IPS-15b (cell line): ENCODE results near the gene CFAP70.

Source experiments
- H3K27me3 ChIP-seq: one replicate; pipeline ENCODE4 v1.6.1; 2013; ENCODE audit warnings: low read length; ENCODE audit not compliant: control insufficient read depth, insufficient read depth
- H3K36me3 ChIP-seq: one replicate; pipeline ENCODE4 v1.6.1; 2013; ENCODE audit warnings: low read length; ENCODE audit not compliant: control insufficient read depth, insufficient read depth
- H3K4me1 ChIP-seq: one replicate; pipeline ENCODE4 v1.6.1; 2013; ENCODE audit warnings: mild to moderate bottlenecking, low read length; ENCODE audit not compliant: control insufficient read depth, insufficient read depth
- H3K4me3 ChIP-seq: one replicate; pipeline ENCODE4 v1.5.1; 2013; ENCODE audit warnings: low read depth, low read length
- H3K9ac ChIP-seq: one replicate; pipeline ENCODE4 v1.6.1; 2013; ENCODE audit warnings: low read depth, mild to moderate bottlenecking, low read length
- H3K9me3 ChIP-seq: one replicate; pipeline ENCODE4 v1.6.1; 2013; ENCODE audit warnings: mild to moderate bottlenecking, low read length; ENCODE audit not compliant: control insufficient read depth, insufficient read depth

CFAP70 gene

GRCh38 chr10:73248259-73248724, 110.4 kb downstream of the CFAP70 start:
- Histone ChIP-seq H3K4me3 (peak overlapping the region; percentile 93), H3K9me3 (no peaks in the 10 kb centered on the region), H3K4me1 (peaks cover 13% of the 10 kb centered on the region), H3K36me3 (peaks cover 9% of the 10 kb centered on the region), H3K9ac (no peak overlapping the region), H3K27me3 (no peaks in the 10 kb centered on the region)

DNA sequence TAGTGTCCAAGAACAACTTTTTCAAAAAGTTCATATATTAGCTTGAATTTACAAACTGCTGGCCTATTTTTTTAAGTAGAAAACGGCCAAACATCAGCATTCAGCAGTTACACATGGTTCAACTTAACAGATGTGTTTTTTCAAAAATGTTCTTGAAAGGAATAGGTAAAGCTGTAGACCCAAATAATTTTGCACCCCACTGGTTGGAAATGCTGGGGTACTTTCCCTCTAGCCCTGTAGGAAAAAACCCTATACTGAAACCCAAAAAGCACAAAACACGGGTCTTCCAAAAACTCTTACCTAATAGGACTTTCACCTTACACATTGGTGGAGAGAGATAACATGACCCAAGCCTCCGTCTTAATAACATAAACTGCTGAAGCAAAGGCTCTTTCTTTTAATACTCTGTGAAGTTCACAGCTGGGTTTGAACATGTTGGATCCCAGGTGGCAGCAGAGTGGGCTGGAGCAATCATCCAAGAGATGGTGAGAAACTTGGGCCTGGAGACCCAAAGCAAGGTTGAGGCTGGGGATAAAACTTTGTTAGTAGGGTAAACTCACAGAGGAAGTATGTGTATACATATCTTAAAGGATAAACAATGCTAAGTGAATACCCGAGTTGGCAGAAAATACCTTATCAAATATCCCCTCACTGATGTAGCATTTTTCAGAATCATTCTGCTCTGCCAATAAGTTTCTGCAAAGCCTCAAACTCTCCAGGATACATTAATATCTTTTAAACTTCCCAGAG, 111.0 kb downstream of the CFAP70 start:
- peaks cover 9% of the 10 kb centered on the region for H3K36me3 ChIP-seq
- peaks cover 13% of the 10 kb centered on the region for H3K4me1 ChIP-seq
- H3K4me3 ChIP-seq: peak overlapping the region; percentile 93
- H3K9me3 ChIP-seq: no peaks in the 10 kb centered on the region
- H3K27me3 ChIP-seq: no peaks in the 10 kb centered on the region
- peak overlapping the region; percentile 83 for H3K9ac ChIP-seq

DNA sequence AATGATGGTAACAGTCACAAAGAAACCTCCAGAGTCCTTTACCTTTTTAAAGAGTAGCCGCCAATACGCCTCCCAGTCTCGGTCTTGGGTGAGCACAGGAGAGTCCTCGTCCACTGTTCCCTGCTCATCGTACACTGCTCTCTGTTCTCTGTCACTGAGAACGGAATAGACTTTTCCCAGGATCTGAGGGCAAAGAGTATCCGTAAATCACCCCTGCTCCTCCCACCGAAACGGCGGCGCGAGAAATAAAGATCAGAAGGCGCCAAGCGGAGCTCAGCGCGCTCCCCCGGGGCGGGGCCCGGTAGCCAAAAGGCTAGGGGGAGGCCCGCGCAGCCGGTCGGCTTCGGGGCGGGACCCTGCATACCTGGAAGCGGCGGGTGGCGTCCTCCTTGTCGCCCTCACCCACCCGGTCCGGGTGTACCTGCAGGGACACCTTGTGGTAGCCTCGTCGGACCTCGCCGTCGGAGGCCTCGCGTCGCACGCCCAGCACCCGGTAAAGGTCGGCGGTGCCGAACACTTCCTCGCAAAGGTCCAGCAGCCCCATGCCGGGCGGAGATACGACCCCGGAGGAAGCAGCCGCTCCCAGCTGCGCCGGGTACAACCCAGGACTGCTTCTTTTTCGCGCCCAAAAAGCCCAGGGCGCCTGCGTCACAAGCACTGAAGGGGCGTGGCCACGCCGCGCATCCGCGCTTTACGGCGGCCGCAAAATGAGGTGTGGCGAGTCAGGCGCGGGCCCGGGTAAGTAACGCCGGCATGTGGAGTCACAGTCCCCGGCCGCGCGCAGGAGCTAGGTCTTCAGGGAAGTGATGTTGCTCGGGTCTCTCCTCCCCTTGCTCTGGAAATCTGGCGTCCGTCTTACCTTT, 111.8 kb downstream of the CFAP70 start, which contains the start of gene DNAJC9:
Gene DNAJC9 (minus strand): TSS at position 610 of the 863 bp plus-strand sequence. CDS start 66 bp downstream, at position 544.
- Histone ChIP-seq H3K4me3 (peak within 1 kb of the TSS; percentile 93), H3K9me3 (no peaks in the 10 kb centered on the region), H3K9ac (peak within 1 kb of the TSS; percentile 88), H3K4me1 (peaks cover 13% of the 10 kb centered on the region), H3K36me3 (peaks cover 9% of the 10 kb centered on the region), H3K27me3 (no peaks in the 10 kb centered on the region)

- Histone ChIP-seq H3K36me3 (peaks cover 9% of the 10 kb centered on the region), H3K4me3 (peak overlapping the region; percentile 93), H3K9me3 (no peaks in the 10 kb centered on the region), H3K4me1 (peaks cover 13% of the 10 kb centered on the region), H3K27me3 (no peaks in the 10 kb centered on the region), H3K9ac (peak overlapping the region; percentile 88)
Observed at GRCh38 chr10:73246322-73246645, 112.4 kb downstream of the CFAP70 start.

DNA sequence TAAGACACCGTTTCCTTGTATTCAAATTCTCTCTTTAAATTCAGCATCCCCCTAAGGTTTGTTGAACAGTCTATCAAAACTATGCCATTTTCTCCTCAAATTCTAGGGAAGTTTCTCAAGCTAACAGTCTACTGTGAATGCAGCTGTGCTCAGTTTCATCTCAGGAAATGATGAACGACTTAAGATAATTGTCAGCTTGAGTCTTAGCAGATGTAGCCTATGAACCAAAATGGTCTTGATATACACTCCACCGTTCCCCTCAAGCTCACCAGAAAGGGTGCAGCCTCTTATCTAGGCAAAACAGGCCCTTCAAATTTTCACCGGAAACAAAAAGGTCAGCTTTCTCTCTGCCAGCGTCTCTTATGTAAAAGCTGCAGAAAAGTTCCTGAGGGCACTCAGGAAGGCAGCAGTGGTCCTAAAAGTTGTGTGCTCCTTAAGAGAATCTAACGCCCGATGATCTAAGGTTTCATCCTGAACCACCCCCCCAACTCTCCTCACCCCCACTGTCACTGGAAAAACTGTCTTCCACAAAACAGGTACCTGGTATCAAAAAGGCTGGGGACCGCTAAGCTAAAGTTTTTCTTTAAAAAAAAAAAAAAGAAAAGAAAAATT, 113.7 kb downstream of the CFAP70 start:
- H3K36me3 ChIP-seq: peaks cover 4% of the 10 kb centered on the region
- peaks cover 10% of the 10 kb centered on the region for H3K4me1 ChIP-seq
- no peaks in the 10 kb centered on the region for H3K27me3 ChIP-seq
- no peak overlapping the region for H3K9ac ChIP-seq
- no peaks in the 10 kb centered on the region for H3K9me3 ChIP-seq
- peak overlapping the region; percentile 4 for H3K4me3 ChIP-seq

DNA sequence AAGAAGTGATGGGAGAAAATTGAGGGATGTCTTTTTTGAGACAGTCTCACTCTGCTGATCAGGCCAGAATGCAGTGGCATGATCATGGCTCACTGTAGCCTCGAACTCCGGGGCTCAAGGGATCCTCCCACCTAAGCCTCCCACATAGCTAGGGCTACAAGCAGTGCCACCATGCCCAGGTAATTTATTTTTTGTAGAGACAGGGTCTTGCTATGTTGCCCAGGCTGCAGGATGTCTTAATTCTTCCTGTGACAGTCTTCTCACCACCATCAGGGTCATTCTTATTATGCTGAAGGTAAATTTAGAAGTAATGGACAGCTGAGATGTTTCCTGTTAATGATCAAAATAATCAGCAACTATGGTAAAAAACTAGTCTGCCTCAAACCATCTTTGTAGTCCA, 118.8 kb downstream of the CFAP70 start:
- no peaks in the 10 kb centered on the region for H3K4me1 ChIP-seq
- H3K9me3 ChIP-seq: no peaks in the 10 kb centered on the region
- H3K27me3 ChIP-seq: no peaks in the 10 kb centered on the region
- no peak overlapping the region for H3K4me3 ChIP-seq
- no peak overlapping the region for H3K9ac ChIP-seq
- H3K36me3 ChIP-seq: peaks cover 4% of the 10 kb centered on the region

DNA sequence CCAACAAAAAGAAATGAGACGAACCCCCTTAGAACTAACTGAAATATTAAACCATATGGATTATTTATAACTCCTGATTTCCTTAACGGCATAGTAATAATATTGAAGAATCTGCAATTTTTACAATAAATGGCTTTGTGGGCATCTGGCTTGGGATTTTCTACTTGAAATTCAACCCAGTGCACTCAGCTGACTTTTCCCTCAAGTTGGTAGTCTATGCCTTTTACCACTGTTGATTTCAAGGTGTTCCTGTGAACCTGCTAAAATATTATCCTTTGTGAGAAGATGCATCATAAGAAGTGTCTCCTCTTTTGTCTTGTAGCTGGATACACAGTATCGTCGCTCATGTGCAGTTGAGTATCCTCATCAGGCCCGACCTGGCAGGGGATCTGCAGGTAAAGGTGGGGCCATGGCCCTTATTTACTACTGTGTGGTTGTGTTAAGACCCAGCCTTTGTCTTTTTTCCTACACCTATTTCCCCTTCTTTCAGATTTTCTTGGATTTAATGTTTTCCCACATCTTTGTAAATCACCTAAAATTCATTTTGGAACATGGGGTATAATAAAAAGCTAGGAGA, 119.6 kb downstream of the CFAP70 start:
- Histone ChIP-seq H3K27me3 (no peaks in the 10 kb centered on the region), H3K36me3 (peaks cover 4% of the 10 kb centered on the region), H3K4me3 (no peak overlapping the region), H3K9me3 (no peaks in the 10 kb centered on the region), H3K9ac (no peak overlapping the region), H3K4me1 (no peaks in the 10 kb centered on the region)

GRCh38 chr10:73234695-73235094, 124.0 kb downstream of the CFAP70 start:
- no peaks in the 10 kb centered on the region for H3K4me1 ChIP-seq
- no peak overlapping the region for H3K9ac ChIP-seq
- no peaks in the 10 kb centered on the region for H3K9me3 ChIP-seq
- H3K27me3 ChIP-seq: no peaks in the 10 kb centered on the region
- no peaks in the 10 kb centered on the region for H3K36me3 ChIP-seq
- no peak overlapping the region for H3K4me3 ChIP-seq

DNA sequence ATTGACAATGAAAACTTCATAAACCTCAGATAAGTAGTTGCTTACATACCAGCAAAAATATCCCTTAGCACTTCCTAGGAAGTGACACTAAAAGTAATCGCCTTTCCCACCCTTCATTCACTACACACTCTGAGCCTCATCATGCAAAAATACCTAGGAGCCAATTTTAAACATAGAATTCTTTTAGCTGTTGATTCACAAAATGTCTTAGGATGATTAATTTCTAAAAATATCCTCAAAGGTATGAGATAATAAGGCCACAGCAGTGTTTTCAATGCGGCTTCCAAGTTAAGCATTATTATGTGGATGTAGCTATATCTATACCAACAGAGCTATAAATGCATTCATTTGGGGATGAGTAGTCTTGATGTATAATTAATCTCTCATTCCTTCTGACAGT, 124.8 kb downstream of the CFAP70 start:
- H3K36me3 ChIP-seq: no peaks in the 10 kb centered on the region
- no peaks in the 10 kb centered on the region for H3K9me3 ChIP-seq
- no peak overlapping the region for H3K9ac ChIP-seq
- no peak overlapping the region for H3K4me3 ChIP-seq
- no peaks in the 10 kb centered on the region for H3K27me3 ChIP-seq
- H3K4me1 ChIP-seq: no peaks in the 10 kb centered on the region

GRCh38 chr10:73232887-73233286, 125.8 kb downstream of the CFAP70 start:
- Histone ChIP-seq H3K27me3 (no peaks in the 10 kb centered on the region), H3K4me3 (no peak overlapping the region), H3K9ac (no peak overlapping the region), H3K9me3 (no peaks in the 10 kb centered on the region), H3K4me1 (no peaks in the 10 kb centered on the region), H3K36me3 (no peaks in the 10 kb centered on the region)

DNA sequence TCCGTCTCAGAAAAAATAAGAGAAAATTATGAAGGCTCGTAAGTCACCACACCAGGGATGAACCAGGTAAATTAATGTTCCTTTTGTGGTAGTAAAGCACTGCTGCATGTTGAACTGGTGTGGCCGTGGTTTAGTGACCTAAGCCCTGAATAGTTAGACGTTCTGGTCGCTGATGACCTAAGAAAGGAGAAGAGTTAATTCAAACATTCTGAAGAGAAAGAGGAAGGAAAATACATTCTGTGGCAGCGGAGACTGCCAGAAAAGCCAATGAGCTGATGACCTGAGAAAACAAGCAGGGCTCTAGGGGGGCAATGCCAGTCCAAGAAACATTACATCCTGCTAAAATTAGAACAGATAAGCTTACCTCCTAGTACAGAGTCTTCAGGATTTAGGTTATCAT, 129.1 kb downstream of the CFAP70 start:
- no peaks in the 10 kb centered on the region for H3K4me1 ChIP-seq
- H3K36me3 ChIP-seq: no peaks in the 10 kb centered on the region
- H3K9ac ChIP-seq: no peak overlapping the region
- no peaks in the 10 kb centered on the region for H3K9me3 ChIP-seq
- H3K27me3 ChIP-seq: no peaks in the 10 kb centered on the region
- H3K4me3 ChIP-seq: no peak overlapping the region
